ENCODE results near the gene NOP58.
"Not testable (repeated sequence)": the region's sequence is repeated elsewhere in the genome, so short reads cannot be mapped to it uniquely, and the experiment has no call there.

NOP58 gene

GRCh38 chr2:202314116-202314515, 48.6 kb downstream of the NOP58 start:
- no peak for DNase-seq (ENCODE audit: extremely low read depth, insufficient read length)
- Histone ChIP-seq H3K27me3 (replicated peaks; ENCODE audit: control insufficient read depth, insufficient read depth, low read length) (no peaks in the 10 kb centered on the region), H3K4me3 (replicated peaks; ENCODE audit: low read depth, low read length) (no peak overlapping the region), H3K36me3 (ENCODE audit: control insufficient read depth, insufficient read depth, low read length) (peaks cover 2% of the 10 kb centered on the region; the same call in 1 of the 2 replicates)
- no peak for TF ChIP-seq CTCF (IDR thresholded peaks at IDR 0.05; ENCODE audit: insufficient read depth, low read length, poor library complexity, severe bottlenecking)

DNA sequence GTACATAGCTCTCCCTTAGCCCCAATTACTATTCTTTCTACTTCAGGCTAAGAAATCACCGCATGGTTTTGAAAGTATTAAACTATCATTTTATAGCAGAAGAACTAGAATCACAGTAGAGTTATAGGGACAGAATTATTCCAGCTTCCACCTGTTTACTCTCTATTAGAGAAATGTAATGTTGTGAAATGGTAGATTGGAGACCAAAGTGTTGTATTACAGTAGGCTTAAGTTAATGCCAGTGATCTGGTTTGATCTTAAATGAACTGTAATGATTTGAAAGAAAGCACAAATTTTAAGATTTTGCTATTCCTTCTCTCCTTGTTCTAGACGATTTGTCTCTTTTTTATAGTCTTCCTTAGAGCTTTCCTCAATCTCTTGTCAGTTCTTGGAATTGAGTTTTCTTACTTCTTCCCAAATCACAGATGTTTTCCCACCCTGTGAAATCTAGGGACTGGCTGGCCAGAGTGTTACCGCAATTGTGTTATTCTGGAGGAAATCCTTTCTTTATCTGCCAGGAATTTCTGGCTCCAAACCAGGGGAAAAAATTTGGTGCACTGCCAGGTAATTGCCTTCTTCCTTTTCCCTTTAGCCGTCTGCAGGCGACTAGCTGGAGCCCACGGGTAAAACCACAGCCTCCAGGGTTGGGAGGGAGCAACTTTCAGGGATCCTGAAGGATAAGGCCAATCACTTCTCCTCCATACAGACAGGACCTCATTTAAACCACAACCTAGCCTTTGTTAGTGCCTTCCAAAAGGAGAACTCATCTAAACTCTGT, 51.7 kb downstream of the NOP58 start:
- no peak overlapping the region for H3K4me3 ChIP-seq (replicated peaks; ENCODE audit: low read depth, low read length)
- TF ChIP-seq CTCF (IDR thresholded peaks at IDR 0.05; ENCODE audit: insufficient read depth, low read length, poor library complexity, severe bottlenecking) = no peak
- no peak for DNase-seq (ENCODE audit: extremely low read depth, insufficient read length)
- no peaks in the 10 kb centered on the region for H3K27me3 ChIP-seq (replicated peaks; ENCODE audit: control insufficient read depth, insufficient read depth, low read length)
- peaks cover 3% of the 10 kb centered on the region for H3K36me3 ChIP-seq (ENCODE audit: control insufficient read depth, insufficient read depth, low read length)

DNA sequence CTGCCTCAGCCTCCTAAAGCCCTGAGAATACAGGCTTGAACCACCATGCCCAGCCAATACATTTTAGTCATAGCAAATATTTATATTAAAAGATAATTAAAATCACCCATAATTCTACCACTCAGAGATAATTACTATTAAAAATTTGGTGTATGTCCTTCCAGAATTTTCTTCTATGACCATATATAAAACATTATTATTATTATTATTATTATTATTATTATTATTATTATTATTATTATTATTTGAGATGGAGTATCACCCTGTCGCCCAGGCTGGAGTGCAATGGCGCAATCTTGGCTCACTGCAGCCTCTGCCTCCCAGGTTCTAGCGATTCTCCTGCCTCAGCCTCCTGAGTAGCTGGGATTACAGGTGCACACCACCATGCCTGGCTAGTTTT, 54.8 kb downstream of the NOP58 start:
- H3K27me3 ChIP-seq (replicated peaks; ENCODE audit: control insufficient read depth, insufficient read depth, low read length); DNase-seq (ENCODE audit: extremely low read depth, insufficient read length); H3K36me3 ChIP-seq (ENCODE audit: control insufficient read depth, insufficient read depth, low read length); H3K4me3 ChIP-seq (replicated peaks; ENCODE audit: low read depth, low read length): not testable (repeated sequence)

GRCh38 chr2:202322435-202322834, 56.9 kb downstream of the NOP58 start:
- peaks cover 3% of the 10 kb centered on the region for H3K36me3 ChIP-seq (ENCODE audit: control insufficient read depth, insufficient read depth, low read length)
- H3K27me3 ChIP-seq (replicated peaks; ENCODE audit: control insufficient read depth, insufficient read depth, low read length) = no peaks in the 10 kb centered on the region
- no peak for DNase-seq (ENCODE audit: extremely low read depth, insufficient read length)
- H3K4me3 ChIP-seq (replicated peaks; ENCODE audit: low read depth, low read length) = no peak overlapping the region
- no peak for TF ChIP-seq CTCF (IDR thresholded peaks at IDR 0.05; ENCODE audit: insufficient read depth, low read length, poor library complexity, severe bottlenecking)

DNA sequence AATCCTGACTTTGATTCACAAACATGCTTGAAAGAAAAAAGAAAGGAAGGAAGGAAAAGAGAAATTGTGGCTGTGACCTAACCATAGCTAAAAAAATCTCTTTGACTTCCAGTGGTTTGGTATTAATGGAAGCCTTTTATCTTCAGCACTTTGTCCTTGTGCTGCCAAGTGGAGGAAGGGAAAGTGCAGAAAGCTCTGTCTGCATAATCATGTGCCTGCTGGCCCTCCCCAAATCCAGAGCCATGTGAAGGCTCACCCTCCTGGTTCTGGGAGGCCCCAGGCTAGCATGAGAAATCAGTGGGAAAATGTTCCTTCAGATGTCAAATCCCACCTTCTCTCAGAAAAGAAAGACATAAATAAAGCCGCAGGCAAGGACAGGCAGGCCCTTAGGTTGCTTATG, 62.3 kb downstream of the NOP58 start:
- H3K27me3 ChIP-seq (replicated peaks; ENCODE audit: control insufficient read depth, insufficient read depth, low read length) = no peaks in the 10 kb centered on the region
- no peaks in the 10 kb centered on the region; the same call in none of the 2 replicates for H3K36me3 ChIP-seq (ENCODE audit: control insufficient read depth, insufficient read depth, low read length)
- no peak for TF ChIP-seq CTCF (IDR thresholded peaks at IDR 0.05; ENCODE audit: insufficient read depth, low read length, poor library complexity, severe bottlenecking)
- no peak for DNase-seq (ENCODE audit: extremely low read depth, insufficient read length)
- no peak overlapping the region for H3K4me3 ChIP-seq (replicated peaks; ENCODE audit: low read depth, low read length)

DNA sequence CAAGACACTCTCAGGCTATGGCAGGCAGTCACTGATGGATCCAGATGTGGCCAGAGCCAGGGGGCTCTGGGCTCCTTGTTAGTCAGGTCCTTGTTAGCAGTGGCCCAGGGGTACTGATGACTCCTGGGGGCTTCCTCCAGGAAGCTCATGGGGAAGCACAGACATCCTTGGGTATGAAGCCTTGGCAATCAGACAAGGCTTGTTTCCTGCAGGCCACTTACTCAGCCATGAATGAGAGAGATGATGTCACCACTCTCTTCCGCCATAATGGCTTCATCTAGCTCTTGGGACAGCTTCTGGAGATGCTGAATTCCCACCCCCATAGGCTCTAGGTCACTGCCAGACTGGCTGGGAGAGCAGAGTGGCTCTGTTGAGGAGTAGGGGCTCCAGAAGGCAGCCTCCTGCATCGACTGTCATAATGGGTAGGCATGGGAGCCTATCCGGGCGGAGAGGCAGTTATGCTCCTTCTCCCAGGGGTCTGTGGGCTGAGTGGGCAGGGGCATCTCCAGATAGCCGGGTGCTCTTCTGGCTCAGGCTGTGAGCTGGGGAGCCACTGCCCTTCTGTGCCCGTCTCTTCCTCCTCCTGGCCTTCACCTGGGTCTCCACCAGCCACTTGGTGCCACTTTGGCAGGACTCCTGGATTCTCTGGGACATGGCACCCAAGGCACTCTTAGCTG, 70.4 kb downstream of the NOP58 start:
- Histone ChIP-seq H3K4me3 (replicated peaks; ENCODE audit: low read depth, low read length) (no peak overlapping the region), H3K27me3 (replicated peaks; ENCODE audit: control insufficient read depth, insufficient read depth, low read length) (no peaks in the 10 kb centered on the region), H3K36me3 (ENCODE audit: control insufficient read depth, insufficient read depth, low read length) (no peaks in the 10 kb centered on the region)
- no peak for TF ChIP-seq CTCF (IDR thresholded peaks at IDR 0.05; ENCODE audit: insufficient read depth, low read length, poor library complexity, severe bottlenecking)
- no peak for DNase-seq (ENCODE audit: extremely low read depth, insufficient read length)

All from GM06990 (cell line).